ENCODE measurements around the gene TOR2A. TPM values are rescaled to one million over a fixed set of nuclear protein-coding genes. Genes with fewer than 3 reads are reported as not detected.

The TOR2A gene
- total RNA-seq, 4 donors from 2014 or later, result 8.9 to 23.1 (median 14.2) TPM

DNA sequence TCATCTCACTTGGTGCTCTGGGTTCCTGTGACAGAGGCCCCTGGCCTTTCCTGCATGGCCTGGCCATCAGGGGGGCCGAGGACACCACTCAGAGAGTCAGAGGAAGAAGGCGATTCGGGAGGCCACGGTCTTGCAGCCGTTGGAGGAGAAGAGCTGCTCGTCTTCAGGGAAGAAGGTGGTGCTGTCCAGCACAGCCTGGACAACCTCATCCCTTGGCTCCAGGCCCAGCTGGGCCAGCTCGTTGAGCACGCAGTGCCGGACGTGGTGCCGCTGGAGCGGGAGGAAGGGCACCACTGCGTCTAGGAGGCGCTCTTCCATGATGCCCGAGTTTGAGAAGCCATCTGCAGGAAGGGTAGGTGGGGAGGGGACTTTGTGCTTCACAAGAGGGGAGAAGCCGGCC is 3.2 kb downstream of the TOR2A start:
- Histone ChIP-seq H3K9me3 (no peaks in the 10 kb centered on the region), H3K27me3 (no peaks in the 10 kb centered on the region), H3K27ac (no peak overlapping the region), H3K36me3 (peaks cover 0 to 4% of the 10 kb centered on the region in 2 donors), H3K4me1 (peaks cover 4 to 7% of the 10 kb centered on the region in 2 donors), H3K4me3 (replicated peaks in 1 of 3) (no peak overlapping the region)
- TF ChIP-seq CTCF (IDR thresholded peaks at IDR 0.05), result no peak
- TF ChIP-seq POLR2A (IDR thresholded peaks at IDR 0.05), result no peak
- WGBS, 2 donors, result 68 to 72% methylated on average over 14 to 15 of the region's 16 CpGs
- intact Hi-C loops (cut with DNase I), result loop anchor here (2.0 to 5.0 kb wide), 2 partner anchors 125 to 223 kb away; no protein-coding TSS in a partner anchor
- no peak for DNase-seq

DNA sequence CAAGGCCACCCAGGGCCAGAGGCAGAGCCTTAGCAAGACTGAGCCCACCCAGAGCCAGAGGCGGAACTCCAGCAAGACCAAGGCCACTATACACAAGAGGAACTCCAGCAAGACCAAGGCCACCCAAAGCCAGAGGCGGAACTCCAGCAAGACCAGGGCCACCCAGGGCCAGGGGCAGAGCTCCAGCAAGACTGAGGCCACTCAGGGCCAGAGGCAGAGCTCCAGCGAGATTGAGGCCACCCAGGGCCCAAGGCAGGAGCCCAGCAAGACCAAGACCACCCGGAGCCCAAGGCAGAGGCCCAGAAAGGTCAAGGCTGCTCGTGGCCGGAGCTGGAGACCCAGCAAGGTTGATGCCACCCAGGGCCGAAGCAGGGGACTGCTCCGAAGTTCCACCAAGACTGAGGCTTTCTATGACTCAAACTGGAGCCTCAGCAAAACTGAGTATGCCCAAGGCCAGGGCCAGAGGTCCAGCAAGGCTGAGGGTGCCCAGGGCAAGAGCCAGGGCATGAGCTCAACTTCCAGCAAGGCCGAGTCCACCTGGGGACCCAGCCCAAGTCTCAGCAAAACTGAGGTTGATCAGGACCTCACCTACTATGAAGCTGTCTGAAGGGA is 4.2 kb downstream of the TOR2A start:
- H3K9me3 ChIP-seq, result no peaks in the 10 kb centered on the region
- H3K4me3 ChIP-seq (replicated peaks in 1 of 3), result no peak overlapping the region
- TF ChIP-seq POLR2A (IDR thresholded peaks at IDR 0.05) (no peak), CTCF (IDR thresholded peaks at IDR 0.05) (no peak)
- H3K4me1 ChIP-seq, result peaks cover 4 to 7% of the 10 kb centered on the region in 2 donors
- intact Hi-C loops (cut with DNase I), result loop anchor here (5.0 kb wide), 1 partner anchor 124 kb away; no protein-coding TSS in a partner anchor
- WGBS, 2 donors, result 80 to 93% methylated on average over 3 to 8 of the region's 9 CpGs
- no peaks in the 10 kb centered on the region for H3K27me3 ChIP-seq
- DNase-seq, result no peak
- H3K27ac ChIP-seq, result no peak overlapping the region
- peaks cover 0 to 4% of the 10 kb centered on the region in 2 donors for H3K36me3 ChIP-seq

DNA sequence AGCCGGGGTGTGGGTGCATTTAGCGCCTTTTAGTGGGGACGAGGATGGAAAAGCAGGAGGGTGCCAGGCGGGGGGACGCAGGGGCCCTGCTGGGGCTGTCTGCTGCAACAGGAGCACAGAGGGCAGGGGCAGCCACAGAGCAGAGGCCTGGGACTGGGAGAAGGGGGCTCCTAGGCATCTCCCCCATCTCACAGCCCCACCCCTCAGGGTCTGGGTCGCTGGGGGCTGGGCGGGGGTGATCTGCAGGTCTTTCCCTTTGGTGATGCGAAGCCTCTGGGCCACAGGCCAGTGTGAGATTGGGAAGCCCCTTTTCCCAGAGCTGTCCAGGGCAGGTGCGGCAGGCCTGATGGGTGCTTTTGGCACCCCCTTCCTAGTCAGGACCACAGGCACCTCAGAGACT is 4.8 kb downstream of the TOR2A start:
- H3K36me3 ChIP-seq, result peaks cover 0 to 4% of the 10 kb centered on the region in 2 donors
- 75 to 92% methylated on average over 5 to 6 of the region's 9 CpGs for WGBS, 2 donors
- no peaks in the 10 kb centered on the region for H3K27me3 ChIP-seq
- no peak overlapping the region for H3K27ac ChIP-seq
- peaks cover 4 to 7% of the 10 kb centered on the region in 2 donors for H3K4me1 ChIP-seq
- TF ChIP-seq CTCF (IDR thresholded peaks at IDR 0.05), result no peak
- no peak for TF ChIP-seq POLR2A (IDR thresholded peaks at IDR 0.05)
- no peak for DNase-seq
- no peaks in the 10 kb centered on the region for H3K9me3 ChIP-seq
- H3K4me3 ChIP-seq (replicated peaks in 1 of 3), result no peak overlapping the region
- intact Hi-C loops (cut with DNase I), result loop anchor here (5.0 kb wide), 1 partner anchor 123 kb away; no protein-coding TSS in a partner anchor

GRCh38 chr9:127729522-127730256 is 5.4 kb downstream of the TOR2A start:
- H3K27me3 ChIP-seq, result no peaks in the 10 kb centered on the region
- H3K4me3 ChIP-seq (replicated peaks in 1 of 3), result no peak overlapping the region
- peaks cover 4 to 9% of the 10 kb centered on the region in 2 donors for H3K4me1 ChIP-seq
- no peak overlapping the region for H3K27ac ChIP-seq
- no peaks in the 10 kb centered on the region for H3K9me3 ChIP-seq
- H3K36me3 ChIP-seq, result peaks cover 0 to 4% of the 10 kb centered on the region in 2 donors
- WGBS, 2 donors, result 91 to 93% methylated on average over 16 to 17 of the region's 18 CpGs
- TF ChIP-seq CTCF (IDR thresholded peaks at IDR 0.05) (no peak), POLR2A (IDR thresholded peaks at IDR 0.05) (no peak)
- DNase-seq, result no peak
- intact Hi-C loops (cut with DNase I), result loop anchor here (5.0 kb wide), 1 partner anchor 122 kb away; no protein-coding TSS in a partner anchor

- Histone ChIP-seq H3K27ac (no peak overlapping the region), H3K9me3 (no peaks in the 10 kb centered on the region), H3K4me1 (peaks cover 7 to 11% of the 10 kb centered on the region in 2 donors), H3K4me3 (replicated peaks in 1 of 3) (no peak overlapping the region), H3K27me3 (no peaks in the 10 kb centered on the region), H3K36me3 (peaks cover 0 to 4% of the 10 kb centered on the region in 2 donors)
- TF ChIP-seq CTCF (IDR thresholded peaks at IDR 0.05), result no peak
- no peak for TF ChIP-seq POLR2A (IDR thresholded peaks at IDR 0.05)
- 83 to 89% methylated on average over 8 of the region's 8 CpGs for WGBS, 2 donors
- intact Hi-C loops (cut with DNase I), result no loop called here
- DNase-seq, result no peak
Observed at GRCh38 chr9:127728808-127729207, 6.3 kb downstream of the TOR2A start.

Data from thyroid gland (tissue), 4 donors.